HG03025 (cell line): ENCODE data around the gene ATP9B.

Source experiments
- ATAC-seq: cut with Tn5 transposase; IDR thresholded peaks from one replicate; pipeline ENCODE4 v1.9.1; 2021; ENCODE audit warnings: mild to moderate bottlenecking, moderate library complexity; ENCODE audit not compliant: unreplicated experiment, low FRiP score

The ATP9B gene

DNA sequence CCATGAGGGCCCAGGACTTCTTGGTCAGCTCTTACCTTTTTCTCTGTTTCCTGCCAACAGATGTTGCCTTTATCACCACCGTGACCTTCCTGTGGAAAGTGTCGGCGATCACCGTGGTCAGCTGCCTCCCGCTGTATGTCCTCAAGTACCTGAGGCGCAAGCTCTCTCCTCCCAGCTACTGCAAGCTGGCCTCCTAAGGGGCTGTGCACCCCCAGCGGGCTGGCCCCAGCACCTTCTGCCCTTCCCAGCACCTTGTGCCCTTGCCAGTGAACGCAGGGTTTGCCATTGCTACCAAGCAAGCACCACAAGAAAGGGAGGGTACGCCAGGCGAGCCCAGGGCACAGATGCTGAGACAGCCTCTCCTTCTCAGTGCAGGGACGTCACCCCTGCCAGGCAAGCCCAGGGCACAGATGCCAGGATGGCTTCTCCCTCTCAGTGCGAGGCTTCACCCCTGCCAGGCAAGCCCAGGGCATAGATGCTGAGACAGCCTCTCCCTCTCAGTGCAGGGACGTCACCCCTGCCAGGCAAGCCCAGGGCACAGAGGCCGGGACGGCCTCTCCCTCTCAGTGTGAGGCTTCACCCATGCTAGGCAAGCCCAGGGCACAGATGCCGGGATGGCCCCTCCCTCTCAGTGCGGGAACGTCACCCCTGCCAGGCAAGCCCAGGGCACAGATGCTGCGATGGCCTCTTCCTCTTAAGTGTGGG is 308.1 kb downstream of the ATP9B start:
- ATAC-seq = no peak

DNA sequence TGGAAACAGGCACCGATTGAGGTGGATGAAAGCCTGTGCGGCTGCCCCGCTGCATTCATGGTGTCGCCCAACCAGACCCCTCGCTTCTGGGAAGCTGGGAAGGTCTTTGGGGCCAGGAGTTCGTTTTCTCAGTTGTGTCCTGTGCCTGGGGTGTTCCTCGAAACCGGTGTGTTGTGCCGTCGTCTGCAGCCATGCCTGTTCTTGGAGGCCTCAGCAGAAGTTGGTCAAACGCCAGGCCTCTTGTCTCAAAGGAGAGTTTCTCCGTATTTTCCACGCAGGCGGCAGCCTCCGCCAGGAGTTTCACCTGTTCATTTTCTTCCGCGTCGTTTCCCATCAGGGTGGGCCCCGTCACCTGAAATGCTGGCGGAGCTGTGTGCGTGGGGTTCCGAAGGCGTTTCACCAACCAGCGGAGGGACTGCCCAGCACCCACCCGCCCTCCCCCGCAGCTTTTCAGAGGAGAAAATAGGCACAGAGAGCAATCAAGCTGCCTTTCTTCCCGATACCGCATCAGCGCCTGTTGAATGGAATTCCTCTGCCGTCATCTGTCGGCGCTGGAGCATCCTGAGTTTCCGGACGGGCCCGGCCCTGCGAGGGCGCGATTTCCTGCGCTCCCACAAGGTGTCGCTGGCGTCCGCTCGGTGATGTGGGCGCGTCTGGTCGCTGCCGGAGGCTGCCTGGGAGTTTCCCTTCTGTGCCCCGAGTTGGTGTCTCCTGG is 309.5 kb downstream of the ATP9B start:
- ATAC-seq = no peak

DNA sequence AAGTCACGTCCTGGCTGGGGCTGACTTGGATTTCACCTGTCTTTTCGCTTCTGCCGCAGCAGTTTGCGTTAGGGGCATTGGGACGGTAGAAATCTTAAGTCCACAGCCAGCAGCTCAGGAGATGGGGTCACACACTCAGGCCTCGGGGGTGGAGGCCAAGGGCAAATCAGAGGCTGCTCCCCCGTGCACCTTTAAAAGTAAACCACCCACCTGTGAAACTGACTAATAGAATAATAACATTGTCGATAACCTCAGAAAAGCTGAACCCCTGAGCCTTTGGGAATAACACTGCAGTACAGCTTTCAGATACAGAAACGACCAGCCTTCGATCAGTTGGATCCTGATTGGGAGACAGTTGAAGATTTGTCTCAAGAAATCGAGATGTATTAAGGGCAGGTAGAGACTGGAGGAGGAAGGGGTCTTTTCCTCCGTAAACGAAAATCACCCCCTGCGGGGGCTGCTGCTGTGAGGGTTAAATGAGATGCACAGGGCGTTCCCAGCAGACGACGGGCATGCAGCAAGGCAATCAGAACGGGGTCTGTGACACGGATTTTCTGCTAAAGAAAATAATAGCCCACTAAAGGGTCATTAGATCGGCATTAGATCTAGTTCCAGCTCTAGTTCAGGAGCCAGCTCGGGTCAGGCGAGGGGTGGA is 310.2 kb downstream of the ATP9B start:
- ATAC-seq = no peak

DNA sequence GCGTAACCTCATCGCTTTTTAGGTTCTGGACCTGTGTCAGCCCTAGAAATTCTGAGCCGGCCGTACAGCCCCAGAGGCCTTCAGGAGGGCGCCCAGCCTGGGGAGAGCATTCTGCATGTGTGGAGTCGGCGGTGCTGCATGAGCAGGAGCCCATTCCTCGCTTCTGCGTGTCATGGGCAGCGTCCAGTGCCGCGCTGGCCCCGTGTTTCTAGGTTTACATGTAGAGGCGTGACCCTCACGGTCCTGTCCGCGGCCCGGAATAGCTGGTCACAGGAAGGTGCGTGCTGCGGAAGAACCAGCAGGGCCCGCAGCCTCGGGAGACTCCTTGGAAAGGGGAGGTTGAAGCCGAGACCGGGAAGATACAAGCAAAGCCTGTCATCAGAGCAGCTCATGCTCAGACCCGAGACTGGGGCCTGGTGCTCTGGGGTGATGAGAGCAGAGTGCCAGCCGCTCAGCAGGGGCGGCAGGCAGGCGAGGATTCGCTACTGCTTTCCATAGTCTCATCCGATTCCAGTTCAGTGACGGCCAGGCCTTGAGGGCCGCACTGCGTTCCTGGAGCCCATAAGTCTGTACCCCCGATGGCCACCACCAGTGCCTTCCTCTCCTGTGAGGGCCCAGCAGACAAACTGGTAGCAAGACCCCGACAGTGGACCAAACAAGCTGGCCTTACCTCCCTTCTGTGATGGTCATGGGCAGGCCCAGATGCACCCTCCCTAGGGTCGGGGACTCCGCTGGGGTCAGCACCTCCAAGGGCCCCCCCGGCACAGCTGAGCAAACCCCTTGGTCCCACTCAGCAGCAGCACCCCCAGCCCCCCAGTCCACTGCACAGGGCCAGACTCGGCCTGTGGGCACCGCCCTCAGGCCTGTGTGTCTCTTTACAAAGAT is 311.0 kb downstream of the ATP9B start:
- no peak for ATAC-seq

DNA sequence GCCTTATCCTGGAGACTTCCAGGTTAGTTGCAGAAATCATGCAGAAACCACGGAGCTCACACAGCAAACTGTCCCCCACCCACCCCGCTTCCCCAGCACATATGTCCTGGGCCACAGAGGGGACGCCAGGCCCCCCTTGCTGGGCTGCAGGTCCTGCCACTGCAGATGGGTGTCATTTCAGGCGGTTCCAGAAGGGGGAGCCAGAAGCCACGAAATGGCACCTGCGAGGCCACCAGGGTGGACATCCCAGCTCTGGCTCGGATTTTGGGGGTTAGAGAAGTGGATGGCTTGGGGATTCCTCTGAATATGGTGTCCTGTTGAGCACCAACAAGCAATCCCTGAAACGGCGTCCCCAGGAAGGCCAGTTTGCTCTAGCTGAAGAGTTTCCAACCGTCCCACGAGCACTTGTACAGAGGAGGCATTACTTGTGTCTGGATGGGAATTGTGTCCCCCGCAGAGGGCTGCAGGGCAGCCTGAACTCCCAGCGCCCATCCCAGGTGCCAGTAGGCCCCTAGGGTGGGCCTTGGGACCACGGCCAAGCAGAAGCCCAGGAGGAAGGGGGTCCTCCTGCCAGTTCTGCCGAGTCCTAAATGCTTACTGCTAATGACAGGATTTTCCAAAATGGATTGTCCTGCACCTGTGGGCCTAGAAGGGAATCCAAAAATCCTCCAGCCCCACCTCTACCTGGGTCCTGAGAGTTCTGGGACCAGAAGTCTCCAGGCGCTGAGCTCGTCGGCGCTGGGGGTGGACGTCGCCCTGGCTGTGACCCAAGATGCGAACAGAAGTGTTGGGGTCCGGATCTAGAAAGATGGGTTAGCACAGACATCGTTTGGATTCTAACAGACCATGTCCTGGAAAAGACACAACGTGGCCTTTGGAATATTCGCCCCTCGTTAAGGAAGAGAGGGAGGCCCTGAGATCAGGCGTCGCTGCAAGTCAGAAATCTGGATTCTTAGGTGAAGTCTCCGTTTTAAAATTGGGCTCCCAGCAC is 311.9 kb downstream of the ATP9B start:
- ATAC-seq = no peak

DNA sequence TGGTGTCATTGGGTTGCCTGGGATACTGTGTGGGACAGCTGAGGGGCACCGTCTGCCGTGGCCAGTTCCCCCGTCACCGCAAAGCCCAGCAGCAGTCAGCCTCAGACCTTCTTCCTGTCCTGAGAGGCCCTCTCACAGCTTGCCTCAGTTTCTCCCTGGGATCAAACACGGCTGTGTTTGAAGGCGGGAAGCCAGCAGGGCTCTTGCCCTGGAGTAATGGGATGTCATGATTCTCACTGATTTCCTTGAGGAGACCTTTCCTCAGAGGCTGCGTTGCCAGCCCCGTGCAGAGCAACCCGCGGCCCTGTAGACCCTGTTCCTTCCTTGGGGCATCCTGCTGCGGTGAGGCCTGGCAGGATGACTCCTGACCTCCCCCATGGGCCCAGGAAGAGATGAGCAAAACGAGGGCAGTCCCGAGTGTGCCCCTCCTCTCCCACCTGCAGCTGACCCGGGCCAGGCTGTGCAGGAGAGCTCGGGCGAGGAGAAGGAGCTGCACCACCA is 312.7 kb downstream of the ATP9B start:
- no peak for ATAC-seq

DNA sequence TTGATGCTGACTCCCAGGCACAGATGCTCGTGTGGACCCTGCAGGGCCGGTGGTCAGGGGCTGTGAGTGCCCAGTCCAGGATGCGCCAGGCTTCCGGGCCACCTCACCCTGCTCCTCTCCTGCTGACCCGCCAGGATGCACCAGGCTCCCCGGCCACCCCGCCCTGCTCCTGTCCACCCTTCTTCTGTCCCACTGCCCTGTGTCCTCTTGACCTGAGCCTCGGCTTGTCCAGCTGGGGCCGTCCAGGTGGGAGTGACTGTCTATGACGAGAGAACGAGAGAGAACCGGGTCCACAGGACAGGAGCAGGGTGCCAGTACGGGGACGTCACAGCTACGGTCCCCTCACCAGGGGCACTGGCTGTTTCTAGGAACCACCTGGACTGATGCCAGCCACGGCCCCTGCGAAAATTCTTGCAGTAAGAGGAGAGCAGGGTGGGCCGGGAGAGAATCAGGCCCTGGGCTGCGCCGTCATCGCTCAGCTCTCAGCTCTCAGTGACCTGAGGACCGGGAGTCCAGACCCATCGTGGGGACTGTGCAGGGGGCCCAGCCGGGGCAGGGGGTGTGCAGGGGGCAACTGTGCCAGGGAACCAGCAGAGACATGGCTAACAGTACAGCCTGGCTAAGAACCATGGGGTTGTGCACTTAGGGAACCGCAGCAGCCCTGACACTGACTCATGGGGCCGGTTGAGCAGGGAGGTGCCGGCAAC is 313.6 kb downstream of the ATP9B start:
- ATAC-seq = no peak

DNA sequence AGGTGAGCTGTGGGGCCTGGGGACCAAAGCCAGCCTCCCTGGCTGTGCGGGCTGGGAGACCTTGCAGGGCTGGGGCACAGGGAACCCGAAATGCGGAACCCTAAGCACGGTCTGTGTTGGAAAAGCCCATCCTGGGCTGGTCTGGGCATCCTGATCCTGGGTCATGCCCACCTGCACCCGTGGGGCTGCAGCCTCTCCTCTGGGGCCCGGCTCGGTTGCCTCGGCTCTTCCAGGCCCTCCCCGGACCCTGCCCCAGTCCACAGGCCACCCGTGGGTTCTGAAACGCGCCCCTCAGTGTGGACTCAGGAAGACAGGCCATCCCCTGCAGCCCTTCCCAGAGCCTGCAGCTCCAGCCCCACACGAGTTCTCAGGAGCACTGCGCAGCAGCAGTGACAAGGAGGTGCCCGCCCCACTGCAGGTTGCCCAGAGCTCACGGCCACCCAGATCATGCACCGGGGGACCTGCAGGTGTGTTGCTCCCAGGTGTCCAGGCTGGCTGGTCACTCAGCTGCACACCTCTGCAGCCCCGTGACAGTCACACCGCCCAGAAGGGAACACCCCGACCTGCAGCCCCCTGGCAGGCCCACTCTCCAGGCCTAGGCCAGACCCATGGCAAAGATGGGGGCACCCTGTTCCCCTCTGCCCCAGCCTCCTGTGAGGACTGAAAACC is 314.3 kb downstream of the ATP9B start:
- ATAC-seq = no peak

DNA sequence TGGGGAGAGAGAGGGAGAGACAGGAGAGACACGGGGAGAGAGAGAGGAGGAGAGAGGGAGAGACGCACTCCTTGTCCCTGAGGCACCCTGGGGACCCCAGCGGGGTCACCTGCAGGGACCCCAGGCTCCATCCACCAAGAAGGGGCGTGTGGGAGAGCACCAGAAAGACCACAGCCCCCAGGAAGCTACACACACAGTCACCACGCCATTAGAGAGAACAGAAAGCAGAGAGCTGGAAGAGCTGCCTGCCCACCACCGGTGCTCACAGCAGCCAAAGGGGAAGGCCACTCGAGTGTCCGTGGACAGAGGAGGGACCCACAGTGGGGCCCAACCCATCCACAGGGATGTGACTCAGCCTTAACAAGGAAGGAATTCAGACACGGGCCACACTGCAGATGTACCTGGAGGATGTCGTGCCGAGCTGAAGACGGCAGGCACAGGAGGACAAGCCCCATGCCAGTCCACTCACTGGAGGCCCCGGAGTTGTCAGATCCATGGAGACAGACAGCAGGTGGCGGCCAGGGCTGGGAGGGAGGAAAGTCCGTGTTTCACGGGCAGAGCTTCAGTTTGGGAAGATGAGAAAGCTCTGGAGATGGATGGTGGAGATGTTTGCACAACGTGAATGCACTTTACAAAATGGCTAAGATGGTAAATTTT is 315.1 kb downstream of the ATP9B start:
- ATAC-seq = no peak

DNA sequence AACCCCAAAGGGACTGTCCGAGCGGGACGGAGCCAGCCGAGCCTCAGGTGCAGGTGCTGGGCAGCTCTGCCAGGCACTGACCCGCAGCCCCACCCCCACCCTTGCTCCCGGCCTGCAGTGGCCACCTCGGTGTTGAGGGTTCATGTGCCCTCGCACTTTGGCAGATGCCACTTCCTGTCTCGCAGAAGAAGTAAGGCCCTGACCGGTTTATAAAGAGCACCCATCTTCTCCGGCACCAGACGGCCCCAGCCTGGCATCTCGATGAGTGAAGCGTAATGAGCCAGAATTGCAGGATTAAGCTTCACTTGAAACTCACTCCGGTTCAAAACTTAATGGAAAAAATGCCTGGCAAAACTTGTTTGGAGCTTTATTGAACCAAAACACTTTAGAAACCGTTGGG is 315.6 kb downstream of the ATP9B start:
- no peak for ATAC-seq

DNA sequence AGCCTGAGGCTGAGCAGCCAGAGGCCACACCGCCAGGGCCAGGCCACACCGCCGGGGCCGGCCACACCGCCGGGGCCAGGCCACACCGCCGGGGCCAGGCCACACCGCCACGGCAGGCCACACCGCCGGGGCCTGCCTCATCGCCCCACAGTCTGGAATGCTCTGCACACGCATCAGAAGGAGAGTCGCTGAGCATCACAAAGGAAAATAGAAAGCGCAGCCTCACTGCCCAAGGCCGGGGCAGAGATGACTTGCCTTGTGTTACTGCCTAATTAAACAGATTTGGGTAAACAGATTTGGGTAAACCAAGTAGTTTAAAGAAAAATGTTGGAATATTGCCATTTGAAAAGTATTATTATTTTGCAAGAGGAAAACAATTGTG is 316.1 kb downstream of the ATP9B start:
- no peak for ATAC-seq

DNA sequence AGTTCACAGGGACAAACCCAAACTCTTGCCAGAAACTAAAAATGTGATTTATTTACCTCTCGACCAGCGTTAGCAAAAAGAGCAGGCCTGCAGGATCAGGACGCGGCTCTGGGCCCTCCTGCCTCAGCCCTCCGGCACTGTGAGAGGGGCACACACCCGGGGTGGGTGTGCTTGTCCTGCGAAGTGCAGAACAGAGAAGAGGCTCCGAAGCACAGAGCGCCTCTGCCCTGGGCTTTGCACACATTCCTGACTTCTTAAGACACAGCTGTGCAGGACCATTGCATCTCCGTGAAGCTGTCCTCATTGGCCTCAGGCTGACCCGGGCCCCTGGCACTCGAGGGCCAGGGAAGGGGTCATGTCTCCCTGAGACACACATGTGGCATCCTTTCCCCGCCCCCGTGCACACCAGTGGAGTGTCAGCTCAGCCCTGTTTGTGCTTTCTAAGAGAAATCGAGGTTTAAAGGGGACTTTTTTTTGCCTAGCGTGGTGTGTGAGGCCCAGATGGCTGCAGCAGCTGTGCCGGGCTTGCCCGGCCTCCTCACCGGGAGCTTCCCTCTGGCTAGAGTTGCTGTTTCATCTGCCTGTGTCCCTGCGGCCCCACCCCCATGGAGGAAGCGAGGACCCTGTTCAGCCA is 316.6 kb downstream of the ATP9B start:
- no peak for ATAC-seq

DNA sequence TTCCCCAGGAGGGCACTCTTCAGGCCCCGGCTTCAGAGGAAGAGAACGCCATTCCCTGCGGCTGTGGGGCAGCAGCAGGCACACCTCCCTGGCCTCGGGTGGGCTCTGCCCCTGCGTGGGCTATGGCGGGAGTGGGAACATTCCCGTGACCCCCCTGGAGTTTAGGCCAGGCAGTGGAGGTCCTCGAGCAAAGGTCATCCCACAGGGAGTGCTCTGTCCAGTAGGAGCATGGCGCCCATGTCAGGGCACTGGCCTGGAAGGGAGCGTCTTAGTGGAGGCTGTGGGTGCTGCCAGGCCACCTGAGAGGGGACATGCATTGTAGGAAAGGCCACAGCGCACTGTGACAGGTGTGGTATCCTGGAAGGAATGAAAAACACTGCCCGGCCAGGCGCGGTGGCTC is 317.4 kb downstream of the ATP9B start:
- ATAC-seq = no peak

DNA sequence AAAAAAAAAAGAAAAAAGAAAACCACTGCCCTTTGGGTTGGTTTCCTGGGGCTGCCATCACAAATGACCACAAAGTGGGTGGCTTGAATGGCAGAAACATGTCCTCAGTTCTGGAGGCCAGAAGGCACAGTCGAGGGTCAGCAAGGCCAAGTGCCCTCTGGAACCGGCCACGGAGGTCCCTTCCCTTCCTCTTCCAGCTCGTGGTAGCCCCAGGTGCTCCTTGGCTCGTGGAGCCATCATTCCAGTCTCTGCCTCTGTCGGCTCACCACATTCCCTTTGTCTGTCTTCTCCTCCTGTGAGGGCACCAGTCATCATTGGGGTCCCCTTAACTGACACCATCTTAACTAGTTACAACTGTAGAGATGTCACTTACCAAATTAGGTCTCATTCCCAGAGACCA is 318.0 kb downstream of the ATP9B start:
- ATAC-seq = no peak

DNA sequence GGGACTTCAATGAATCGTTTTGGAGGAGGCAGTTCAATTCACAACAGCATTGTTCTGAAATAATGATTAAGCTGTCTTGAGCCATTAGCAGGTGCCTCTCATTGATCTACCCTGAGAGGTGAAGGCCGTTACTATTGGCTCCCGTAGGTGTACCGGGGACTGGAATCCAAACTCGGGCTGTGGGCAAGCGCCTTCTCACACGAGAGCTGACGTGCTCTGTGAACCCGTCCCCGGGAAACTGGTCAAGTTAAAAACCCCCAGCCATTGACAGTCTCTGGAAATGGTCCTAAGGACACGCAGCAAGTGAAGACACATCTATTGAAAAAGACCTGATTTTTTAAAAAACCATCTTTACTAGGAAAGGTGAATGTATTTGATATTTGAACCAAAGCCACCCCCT is 318.4 kb downstream of the ATP9B start:
- ATAC-seq = no peak

DNA sequence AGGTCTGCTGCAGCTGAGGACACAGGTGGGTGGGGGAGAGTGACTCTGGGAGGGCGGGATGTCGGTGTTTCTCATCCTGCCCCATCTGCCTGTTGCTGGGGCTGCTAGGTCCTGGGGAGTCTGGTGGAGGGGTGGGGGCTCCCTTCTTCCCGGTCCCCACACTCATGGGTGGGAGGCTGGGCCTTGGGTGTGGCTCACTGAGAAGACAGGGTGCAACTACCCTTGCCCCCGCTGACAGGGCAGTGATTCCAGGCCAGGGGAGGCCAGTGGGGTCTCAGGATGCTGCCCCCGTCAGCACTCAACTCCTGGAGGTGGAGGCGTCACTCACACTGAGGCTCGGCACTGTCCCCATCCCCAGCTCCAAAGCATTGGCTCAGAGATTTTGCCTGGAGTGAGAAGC is 318.8 kb downstream of the ATP9B start:
- ATAC-seq = no peak

DNA sequence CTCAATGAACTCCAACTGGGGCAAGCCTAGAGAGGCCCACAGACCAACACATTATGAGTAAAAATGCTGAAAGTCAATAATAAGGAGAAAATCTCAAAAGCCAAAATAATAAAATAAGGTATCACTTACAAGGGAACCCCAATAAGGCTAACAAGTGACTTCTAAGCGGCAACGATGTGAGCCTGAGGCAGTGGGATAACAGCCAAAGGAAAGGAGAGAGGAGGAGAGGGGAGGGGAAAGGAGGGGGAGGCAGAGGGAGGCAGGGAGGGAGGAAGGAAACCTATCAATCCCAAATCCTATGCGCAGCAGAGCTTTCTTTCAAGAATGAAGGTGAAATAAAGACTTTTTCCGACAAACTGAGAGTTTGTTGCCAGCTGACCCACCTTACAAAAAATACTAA is 320.5 kb downstream of the ATP9B start:
- no peak for ATAC-seq
